H1 (cell line): ENCODE data around the gene ITGA5. TPM values are rescaled to one million over a fixed set of nuclear protein-coding genes. Genes with fewer than 3 reads are reported as not detected.

Experiments
- CBX8 ChIP-seq: fragments of 300-800, 300-1000 bp; sonication (generic); IDR thresholded peaks from 2 replicates; pipeline ENCODE4 v1.7.1; 2016; ENCODE audit warnings: low read depth, low read length, borderline replicate concordance
- CHD7 ChIP-seq: fragments of 300-600 bp; sonication (generic); IDR thresholded peaks from 2 replicates; pipeline ENCODE4 v1.7.1; 2012; ENCODE audit warnings: low read length, moderate library complexity, mild to moderate bottlenecking, inconsistent platforms; ENCODE audit not compliant: insufficient replicate concordance
- FOSL1 ChIP-seq: IDR thresholded peaks from 2 replicates; pipeline ENCODE4 v1.6.1; 2011; ENCODE audit warnings: mild to moderate bottlenecking, low read depth, low read length, moderate library complexity; ENCODE audit not compliant: insufficient read depth
- RAD21 ChIP-seq, 2 experiments: IDR thresholded peaks in 1 of 2; conservative IDR thresholded peaks in 1 of 2; 2 replicates each; pipeline ENCODE4 v1.6.1; 2011; ENCODE audit warnings: low read depth in 2 of 2, low read length in 2 of 2, improper control_type of control experiment in 1 of 2, inconsistent platforms in 1 of 2, mild to moderate bottlenecking in 1 of 2, moderate library complexity in 1 of 2
- YY1 ChIP-seq: IDR thresholded peaks from 2 replicates; pipeline ENCODE4 v1.6.1; 2011; ENCODE audit warnings: low read depth, mild to moderate bottlenecking, low read length
- polyA plus RNA-seq, 7 experiments: library from polyadenylated mRNA; depleted of rRNA in 3 of 7; stranded (reverse) in 5 of 7; unstranded in 2 of 7; fragments of >200 nt in 5 of 7; fragments of 200-250 nt in 2 of 7; gene quantifications; 1 replicate in 5 of 7; 2 replicates in 1 of 7; 4 replicates in 1 of 7; pipeline versions ENCODE4 v1.2.1 to v1.2.3, GENCODE V29; 2011 to 2013; ENCODE audit warnings: missing spikeins in 2 of 7, mixed read lengths in 2 of 7
- total RNA-seq: library from RNA; stranded (reverse); fragmentation: NEBNext Ultra II Directional; extraction: Animal tissue kit (Norgen Biotek cat#: 25700); gene quantifications from 2 replicates; pipeline ENCODE4 v1.2.1, GENCODE V29; 2021

ITGA5 gene
- total and polyA plus RNA-seq, 2 of the 8 experiments (the other 6 are each of a cell fraction or from before 2014, with no cell fraction given), result 11.6 to 19.4 TPM

GRCh38 chr12:54398995-54399793, 19.9 kb downstream of the ITGA5 start (continued):
- TF ChIP-seq CHD7, result no peak
- peak; percentile 96 to 97 for TF ChIP-seq RAD21 (IDR thresholded peaks at IDR 0.05 in 1 of 2, conservative IDR thresholded peaks at IDR 0.05 in 1 of 2; ENCODE audit: low read depth in 2 of 2, low read length in 2 of 2)
- no peak for TF ChIP-seq FOSL1
- TF ChIP-seq CBX8, result no peak
- 0 out of 2 replicates have a peak, but pooled peaks have one; percentile 18 for TF ChIP-seq YY1
